K562 (cell line): Measurements from ENCODE around the gene PIP4K2A. TPM values are rescaled to one million over a fixed set of nuclear protein-coding genes. Genes with fewer than 3 reads are reported as not detected.

Source experiments
- ATAC-seq: fragments of 200-7000 bp; cut with Tn5 transposase; 3 replicates; pipeline ENCODE4 v1.9.1; 2020; ENCODE audit warnings: moderate library complexity
- BruUV-seq: library from RNA; stranded (reverse); fragments of 400-500 nt; replicated peaks from 2 replicates; lab custom pipeline; 2021; lab: Mats Ljungman, UMichigan
- CTCF ChIA-PET: fragments of 300-600 bp; formaldehyde crosslinking; extraction: SDS; loops from one replicate; lab custom pipeline; 2021; ENCODE audit warnings: low intra/inter-chr PET ratio; lab: Yijun Ruan, JAX
- POLR2A ChIA-PET: fragments of 300-600, 350-650 bp; sonication (Branson Sonifier 250); formaldehyde crosslinking; extraction: SDS; loops from one replicate; lab custom pipeline; 2021; ENCODE audit warnings: antibody characterized with exemption, inconsistent platforms; lab: Yijun Ruan, JAX
- DNase-seq, 4 experiments: peaks; one replicate each; pipeline versions ENCODE4 v3.0.0 to v3.0.0-alpha.2; 2011 to 2018; ENCODE audit warnings: low spot score in 3 of 4, mixed read lengths in 3 of 4; ENCODE audit errors: extremely low read depth in 1 of 4
- FAIRE-seq: peaks from 2 replicates; lab custom pipeline; 2011; peaks lifted over from hg19 to GRCh38; lab: Jason Lieb, UNC
- H2AFZ ChIP-seq: 2 replicates; pipeline ENCODE4 v1.6.0; 2011; ENCODE audit warnings: low read depth, low read length, control low read depth, inconsistent platforms
- H3K27ac ChIP-seq: fragments of 200-600 bp; 3 replicates; pipeline ENCODE4 v1.8.0; 2011; ENCODE audit warnings: low read depth, mild to moderate bottlenecking, control low read depth, inconsistent platforms, low read length, moderate library complexity, mixed read lengths; ENCODE audit errors: extremely low read depth
- H3K27me3 ChIP-seq, 2 experiments: fragments of 300-600 bp in 1 of 2; 2 replicates in 1 of 2; 3 replicates in 1 of 2; pipeline versions ENCODE4 v1.6.0 to v1.8.0; 2011; ENCODE audit warnings: inconsistent platforms in 2 of 2, low read length in 2 of 2, mild to moderate bottlenecking in 1 of 2, mixed read lengths in 1 of 2, moderate library complexity in 1 of 2; ENCODE audit not compliant: control insufficient read depth in 2 of 2, insufficient read depth in 2 of 2
- H3K36me3 ChIP-seq: fragments of 300-600 bp; 3 replicates; pipeline ENCODE4 v1.8.0; 2011; ENCODE audit warnings: mild to moderate bottlenecking, low read length, inconsistent platforms; ENCODE audit not compliant: control insufficient read depth, insufficient read depth
- H3K4me1 ChIP-seq, 2 experiments: fragments of 200-600 bp in 1 of 2; replicated peaks in 1 of 2; 2 replicates in 1 of 2; 3 replicates in 1 of 2; pipeline versions ENCODE4 v1.5.1 to v1.8.0; 2011; ENCODE audit warnings: inconsistent platforms in 2 of 2, low read length in 2 of 2, mild to moderate bottlenecking in 1 of 2, mixed read lengths in 1 of 2, moderate library complexity in 1 of 2; ENCODE audit not compliant: control insufficient read depth in 2 of 2, insufficient read depth in 2 of 2
- H3K4me2 ChIP-seq: 2 replicates; pipeline ENCODE4 v1.6.1; 2011; ENCODE audit warnings: low read length, control low read depth, inconsistent platforms, mixed read lengths; ENCODE audit not compliant: insufficient read depth
- H3K4me3 ChIP-seq: fragments of 200-600 bp; sonication (generic), shearing (Covaris generic); 2 replicates; pipeline ENCODE4 v1.5.1; 2016; ENCODE audit warnings: control low read depth, inconsistent platforms
- H3K79me2 ChIP-seq: fragments of 200-600 bp; 3 replicates; pipeline ENCODE4 v1.8.0; 2011; ENCODE audit warnings: low read length, inconsistent platforms; ENCODE audit not compliant: control insufficient read depth, insufficient read depth
- H3K9ac ChIP-seq, 2 experiments: 2 replicates each; pipeline versions ENCODE4 v1.6.0 to v1.6.1; 2011; ENCODE audit warnings: low read depth in 2 of 2, low read length in 2 of 2, control low read depth in 1 of 2, inconsistent platforms in 1 of 2, mild to moderate bottlenecking in 1 of 2, mixed read lengths in 1 of 2; ENCODE audit not compliant: insufficient read depth in 1 of 2
- H3K9me1 ChIP-seq: one replicate; pipeline ENCODE4 v1.6.0; 2011; ENCODE audit warnings: inconsistent platforms, mild to moderate bottlenecking, low read length, moderate library complexity; ENCODE audit not compliant: control insufficient read depth, insufficient read depth
- H3K9me3 ChIP-seq: replicated peaks from 2 replicates; pipeline ENCODE4 v1.5.1; 2011; ENCODE audit warnings: low read depth, low read length, inconsistent platforms; ENCODE audit not compliant: control insufficient read depth, insufficient read depth
- H4K20me1 ChIP-seq: replicated peaks from 2 replicates; pipeline ENCODE4 v1.6.1; 2011; ENCODE audit warnings: low read length, inconsistent platforms, mixed read lengths; ENCODE audit not compliant: control insufficient read depth, insufficient read depth
- HOMEZ ChIP-seq: fragments of 250-450 bp; sonication (Bioruptor Pico); IDR thresholded peaks from 2 replicates; pipeline ENCODE4 v1.4.0; 2020; ENCODE audit warnings: mild to moderate bottlenecking, moderate library complexity
- MYNN ChIP-seq, 2 experiments: sonication (generic); formaldehyde crosslinking in 1 of 2; IDR thresholded peaks; 2 replicates each; pipeline versions ENCODE4 v1.5.0 to v1.6.1; 2016 to 2020; ENCODE audit warnings: antibody characterized with exemption in 1 of 2, missing genetic modification reagents in 1 of 2
- U2AF1 ChIP-seq: fragments of 200-400 bp; formaldehyde crosslinking; optimal IDR thresholded peaks from 2 replicates; pipeline ENCODE3; 2017; ENCODE audit warnings: mild to moderate bottlenecking, low read depth, low read length, moderate library complexity
- ZC3H11A ChIP-seq: IDR thresholded peaks from 2 replicates; pipeline ENCODE4 v1.6.1; 2012; ENCODE audit warnings: low read depth, low read length, improper control_type of control experiment
- ZNF316 ChIP-seq: fragments of 450-650 bp; IDR thresholded peaks from 2 replicates; pipeline ENCODE4 v1.6.1; 2016
- ZNF764 ChIP-seq: fragments of 250-450 bp; sonication (Bioruptor Pico); IDR thresholded peaks from 2 replicates; pipeline ENCODE4 v1.4.0; 2020; ENCODE audit warnings: low read depth, mild to moderate bottlenecking, moderate library complexity
- WGBS: fragments of 100-300 bp; shearing (Covaris generic); methylation state at CpG from one replicate; pipeline ENCODE4 v1.1.6; 2016; ENCODE audit warnings: low coverage, mixed read lengths; ENCODE audit not compliant: insufficient coverage; ENCODE audit errors: missing lambda C conversion rate; 5-methylcytosine and 5-hydroxymethylcytosine counted together
- in situ Hi-C: fragments of 300-500 bp; cut with MboI; formaldehyde crosslinking; loops from 4 replicates; pipeline ENCODE4 v1.15.0; 2018; ENCODE audit warnings: inconsistent platforms, mixed read lengths
- intact Hi-C: fragments of 100-400 bp; cut with micrococcal nuclease; formaldehyde crosslinking; loops from 2 replicates; pipeline ENCODE4 v1.14.2; 2022
- polyA plus RNA-seq, 8 experiments: library from polyadenylated mRNA; depleted of rRNA in 4 of 8; stranded (reverse) in 5 of 8; unstranded in 3 of 8; fragments of >200 nt; fragmentation: Nextera tagmentation in 2 of 8; fragmentation: Illumina TruSeq in 1 of 8; extraction: Ambion mirVana in 2 of 8; extraction: Trizol in 1 of 8; gene quantifications; 2 replicates each; pipeline versions ENCODE4 v1.2.1 to v1.2.3, GENCODE V29; 2011 to 2014; ENCODE audit warnings: inconsistent platforms in 1 of 8, missing spikeins in 1 of 8
- total RNA-seq, 7 experiments: library from RNA; depleted of rRNA in 6 of 7; stranded (reverse); fragments of >200 nt in 6 of 7; fragmentation: Illumina TruSeq in 2 of 7; extraction: Trizol in 2 of 7; gene quantifications; 2 replicates each; pipeline versions ENCODE4 v1.2.1 to v1.2.3, GENCODE V29; 2011 to 2021; ENCODE audit warnings: low replicate concordance in 1 of 7
- TF ChIP-seq, protein P1 (sequence below): sonication (generic); IDR thresholded peaks from 2 replicates; pipeline ENCODE4 v1.6.1; 2016
- TF ChIP-seq, protein P2 (sequence below): fragments of 450-650 bp; conservative IDR thresholded peaks from 2 replicates; pipeline ENCODE4 v1.6.1; 2016; ENCODE audit warnings: missing genetic modification characterization, low read depth, mild to moderate bottlenecking, missing compliant biosample characterization, moderate library complexity

Gene PIP4K2A
- total and polyA plus RNA-seq, 9 of the 15 experiments (the other 6 are each of a cell fraction or from before 2014, with no cell fraction given): 35.6 to 117 (median 71.9) TPM

DNA sequence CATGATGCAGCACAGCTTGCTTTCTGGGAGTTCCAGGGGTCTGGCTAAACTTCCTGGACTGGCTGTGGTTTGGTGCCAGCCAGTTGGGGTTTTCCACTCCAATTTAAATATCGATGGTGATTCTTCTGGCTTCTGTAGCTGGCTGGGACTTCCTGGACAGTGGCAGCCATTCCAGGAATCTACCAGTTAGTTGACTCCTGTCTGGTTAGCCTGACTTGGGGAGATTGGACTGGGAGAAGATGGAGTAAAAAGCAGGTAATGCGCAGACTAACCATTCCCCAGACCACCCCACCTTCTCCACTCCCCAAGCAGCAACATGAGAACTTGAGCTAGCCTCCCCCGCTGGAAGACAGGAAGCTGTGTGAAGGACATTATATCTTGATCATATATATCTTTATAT is 6.3 kb upstream of the PIP4K2A start (continued):
- no peak for TF ChIP-seq ZNF764 (CRISPR knock-in tag)
- TF ChIP-seq MYNN (IDR thresholded peaks at IDR 0.05): no peak
- TF ChIP-seq MYNN (CRISPR knock-in tag; IDR thresholded peaks at IDR 0.05): no peak
- no peak for TF ChIP-seq ZNF316
- no peak for TF ChIP-seq U2AF1
- TF ChIP-seq, protein P1, sequence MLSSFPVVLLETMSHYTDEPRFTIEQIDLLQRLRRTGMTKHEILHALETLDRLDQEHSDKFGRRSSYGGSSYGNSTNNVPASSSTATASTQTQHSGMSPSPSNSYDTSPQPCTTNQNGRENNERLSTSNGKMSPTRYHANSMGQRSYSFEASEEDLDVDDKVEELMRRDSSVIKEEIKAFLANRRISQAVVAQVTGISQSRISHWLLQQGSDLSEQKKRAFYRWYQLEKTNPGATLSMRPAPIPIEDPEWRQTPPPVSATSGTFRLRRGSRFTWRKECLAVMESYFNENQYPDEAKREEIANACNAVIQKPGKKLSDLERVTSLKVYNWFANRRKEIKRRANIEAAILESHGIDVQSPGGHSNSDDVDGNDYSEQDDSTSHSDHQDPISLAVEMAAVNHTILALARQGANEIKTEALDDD: peak; percentile 74; the same call in 1 of the 2 replicates
- no peak for TF ChIP-seq HOMEZ (CRISPR knock-in tag)

- Histone ChIP-seq H3K79me2 (no peaks in the 10 kb centered on the region), H3K27ac (no peak overlapping the region), H3K36me3 (no peaks in the 10 kb centered on the region), H4K20me1 (no peaks in the 10 kb centered on the region), H3K9me1 (peaks cover 4% of the 10 kb centered on the region), H3K4me1 (peaks cover 6 to 17% of the 10 kb centered on the region in 2 experiments), H3K9ac (no peak overlapping the region), H3K4me2 (no peak overlapping the region), H2AFZ (peak overlapping the region; percentile 53), H3K4me3 (no peak overlapping the region), H3K9me3 (no peaks in the 10 kb centered on the region), H3K27me3 (no peaks in the 10 kb centered on the region)
- intact Hi-C loops (loop anchor here (10.0 kb wide), 1 partner anchor 135 kb away; no protein-coding TSS in a partner anchor), in situ Hi-C loops (no loop called here)
- ChIA-PET POLR2A (interaction anchor here (1.3 to 2.2 kb wide), 5 partner anchors 10 to 18 kb away, joined by 3 to 8 read pairs (median 5); no protein-coding TSS in a partner anchor), CTCF (no interaction called here)
- DNase-seq (no peak), FAIRE-seq (no peak), ATAC-seq (no peak)
- BruUV-seq: no TSS peak
- TF ChIP-seq, protein P2, sequence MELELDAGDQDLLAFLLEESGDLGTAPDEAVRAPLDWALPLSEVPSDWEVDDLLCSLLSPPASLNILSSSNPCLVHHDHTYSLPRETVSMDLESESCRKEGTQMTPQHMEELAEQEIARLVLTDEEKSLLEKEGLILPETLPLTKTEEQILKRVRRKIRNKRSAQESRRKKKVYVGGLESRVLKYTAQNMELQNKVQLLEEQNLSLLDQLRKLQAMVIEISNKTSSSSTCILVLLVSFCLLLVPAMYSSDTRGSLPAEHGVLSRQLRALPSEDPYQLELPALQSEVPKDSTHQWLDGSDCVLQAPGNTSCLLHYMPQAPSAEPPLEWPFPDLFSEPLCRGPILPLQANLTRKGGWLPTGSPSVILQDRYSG (tag): no peak
- TF ChIP-seq ZC3H11A: peak; percentile 85; the same call in 1 of the 2 replicates
- 57% methylated on average over 2 of the region's 3 CpGs for WGBS
Observed at GRCh38 chr10:22719406-22720042, 5.1 kb upstream of the PIP4K2A start.
